ENCODE data around the gene GIGYF1.

The GIGYF1 gene

DNA sequence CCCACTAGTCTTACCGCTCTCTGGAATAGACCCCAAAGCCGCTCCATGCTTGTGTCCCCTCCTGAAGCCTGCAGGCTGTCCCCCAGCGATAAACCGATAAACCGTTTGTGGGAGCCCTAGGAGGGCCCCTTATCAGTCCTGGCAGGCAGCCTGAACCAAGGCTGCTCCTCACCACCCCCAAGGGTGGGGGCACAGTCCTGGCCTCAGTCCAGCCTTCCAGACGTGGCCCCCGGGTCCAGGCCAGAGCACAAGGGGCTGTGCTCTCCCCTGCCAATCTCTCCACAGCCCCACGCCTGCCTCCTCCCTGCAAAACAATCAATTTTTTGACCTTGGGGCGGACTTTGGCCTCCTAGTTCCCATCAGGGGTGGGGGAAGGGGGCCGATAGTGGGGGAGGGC, 52.6 kb downstream of the GIGYF1 start, which contains the start of gene TFR2:
Gene TFR2, minus strand, starts transcription at position 90 of the 397 bp plus-strand sequence. Its CDS starts 43 bp downstream, at position 47.
- TF ChIP-seq, protein P1, sequence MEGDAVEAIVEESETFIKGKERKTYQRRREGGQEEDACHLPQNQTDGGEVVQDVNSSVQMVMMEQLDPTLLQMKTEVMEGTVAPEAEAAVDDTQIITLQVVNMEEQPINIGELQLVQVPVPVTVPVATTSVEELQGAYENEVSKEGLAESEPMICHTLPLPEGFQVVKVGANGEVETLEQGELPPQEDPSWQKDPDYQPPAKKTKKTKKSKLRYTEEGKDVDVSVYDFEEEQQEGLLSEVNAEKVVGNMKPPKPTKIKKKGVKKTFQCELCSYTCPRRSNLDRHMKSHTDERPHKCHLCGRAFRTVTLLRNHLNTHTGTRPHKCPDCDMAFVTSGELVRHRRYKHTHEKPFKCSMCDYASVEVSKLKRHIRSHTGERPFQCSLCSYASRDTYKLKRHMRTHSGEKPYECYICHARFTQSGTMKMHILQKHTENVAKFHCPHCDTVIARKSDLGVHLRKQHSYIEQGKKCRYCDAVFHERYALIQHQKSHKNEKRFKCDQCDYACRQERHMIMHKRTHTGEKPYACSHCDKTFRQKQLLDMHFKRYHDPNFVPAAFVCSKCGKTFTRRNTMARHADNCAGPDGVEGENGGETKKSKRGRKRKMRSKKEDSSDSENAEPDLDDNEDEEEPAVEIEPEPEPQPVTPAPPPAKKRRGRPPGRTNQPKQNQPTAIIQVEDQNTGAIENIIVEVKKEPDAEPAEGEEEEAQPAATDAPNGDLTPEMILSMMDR (IDR thresholded peaks at IDR 0.05; ENCODE audit: insufficient read depth, low read length, missing control alignments), result no peak
- DNase-seq (ENCODE audit: low read depth, low spot score), result no peak
- H3K4me3 ChIP-seq (ENCODE audit: low read depth, low read length), result no peak within 1 kb of the TSS
- ChIA-PET CTCF (no interaction called here), POLR2A (no interaction called here)

DNA sequence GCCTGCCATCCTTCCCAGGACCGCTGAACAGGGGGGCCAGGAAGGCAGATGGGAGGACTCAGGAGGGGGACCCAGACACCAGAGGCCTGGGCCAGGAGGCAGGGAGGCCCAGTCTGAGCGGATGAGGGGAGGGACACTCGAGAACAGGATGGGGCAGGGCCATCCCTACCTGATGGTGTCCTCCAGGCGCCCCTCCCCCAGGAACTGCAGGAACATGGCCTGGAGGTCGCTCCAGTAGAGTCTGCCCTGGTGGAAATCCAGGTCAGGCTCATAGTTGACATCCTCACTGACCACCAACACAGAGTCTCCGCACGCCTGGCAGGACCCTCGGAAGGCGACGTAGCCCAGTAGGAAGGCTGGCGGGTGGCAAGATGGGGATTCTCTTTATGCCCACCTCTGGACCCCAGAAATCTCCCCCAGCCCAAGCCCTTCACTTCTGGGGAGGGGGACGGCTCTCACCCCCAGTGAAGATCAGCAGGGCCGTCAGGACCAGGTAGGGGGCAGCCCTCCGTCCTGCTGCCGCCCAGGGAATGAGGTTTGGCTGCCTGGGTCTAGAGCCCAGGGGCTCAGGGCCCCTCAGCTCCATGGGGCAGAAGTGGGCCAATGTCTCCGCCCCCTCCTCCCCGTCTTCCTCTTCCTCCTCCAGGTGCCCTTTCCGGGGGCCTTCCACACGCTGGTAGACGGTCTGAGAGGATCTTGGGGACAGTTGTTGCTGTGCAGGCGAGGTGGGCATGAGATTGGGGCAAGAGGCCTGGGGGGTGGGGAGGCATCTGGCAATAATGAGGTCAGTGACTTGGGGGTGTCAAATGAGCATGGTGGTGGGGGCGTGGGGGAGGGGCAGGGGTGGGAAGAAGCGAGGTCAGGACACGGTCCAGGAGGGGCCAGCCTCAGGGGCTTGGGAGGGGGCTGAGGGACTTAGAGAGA, 53.3 kb downstream of the GIGYF1 start:
- CTCF ChIA-PET, result no interaction called here
- POLR2A ChIA-PET, result no interaction called here
- no peak overlapping the region for H3K4me3 ChIP-seq (ENCODE audit: low read depth, low read length)
- DNase-seq (ENCODE audit: low read depth, low spot score), result no peak
- TF ChIP-seq, protein P1 (IDR thresholded peaks at IDR 0.05; ENCODE audit: insufficient read depth, low read length, missing control alignments), result no peak

DNA sequence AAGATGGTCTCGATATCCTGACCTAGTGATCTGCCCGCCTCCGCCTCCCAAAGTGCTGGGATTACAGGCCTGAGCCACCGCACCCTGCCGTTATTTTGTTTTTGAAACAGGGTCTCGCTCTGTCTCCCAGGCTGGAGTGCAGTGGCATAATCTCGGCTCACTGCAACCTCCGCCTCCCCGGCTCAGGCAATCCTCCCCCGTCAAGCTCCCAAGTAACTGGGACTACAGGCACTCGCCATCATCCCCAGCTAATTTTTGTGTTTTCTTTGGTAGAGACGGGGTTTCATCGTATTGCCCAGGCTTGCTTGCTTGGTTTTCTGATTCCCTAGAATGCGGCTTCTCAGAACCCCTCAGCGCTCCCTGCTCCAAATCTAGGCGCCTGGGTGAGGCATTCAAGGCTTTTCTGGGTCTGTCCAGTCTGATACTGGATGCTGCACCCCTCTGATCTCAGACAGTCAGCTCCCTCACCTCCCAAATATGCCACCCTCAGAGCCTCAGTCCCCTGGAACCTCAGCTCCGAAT, 54.0 kb downstream of the GIGYF1 start:
- TF ChIP-seq, protein P1 (IDR thresholded peaks at IDR 0.05; ENCODE audit: insufficient read depth, low read length, missing control alignments), result no peak
- H3K4me3 ChIP-seq (ENCODE audit: low read depth, low read length), result no peak overlapping the region
- DNase-seq (ENCODE audit: low read depth, low spot score), result no peak
- POLR2A ChIA-PET, result no interaction called here
- CTCF ChIA-PET, result no interaction called here

DNA sequence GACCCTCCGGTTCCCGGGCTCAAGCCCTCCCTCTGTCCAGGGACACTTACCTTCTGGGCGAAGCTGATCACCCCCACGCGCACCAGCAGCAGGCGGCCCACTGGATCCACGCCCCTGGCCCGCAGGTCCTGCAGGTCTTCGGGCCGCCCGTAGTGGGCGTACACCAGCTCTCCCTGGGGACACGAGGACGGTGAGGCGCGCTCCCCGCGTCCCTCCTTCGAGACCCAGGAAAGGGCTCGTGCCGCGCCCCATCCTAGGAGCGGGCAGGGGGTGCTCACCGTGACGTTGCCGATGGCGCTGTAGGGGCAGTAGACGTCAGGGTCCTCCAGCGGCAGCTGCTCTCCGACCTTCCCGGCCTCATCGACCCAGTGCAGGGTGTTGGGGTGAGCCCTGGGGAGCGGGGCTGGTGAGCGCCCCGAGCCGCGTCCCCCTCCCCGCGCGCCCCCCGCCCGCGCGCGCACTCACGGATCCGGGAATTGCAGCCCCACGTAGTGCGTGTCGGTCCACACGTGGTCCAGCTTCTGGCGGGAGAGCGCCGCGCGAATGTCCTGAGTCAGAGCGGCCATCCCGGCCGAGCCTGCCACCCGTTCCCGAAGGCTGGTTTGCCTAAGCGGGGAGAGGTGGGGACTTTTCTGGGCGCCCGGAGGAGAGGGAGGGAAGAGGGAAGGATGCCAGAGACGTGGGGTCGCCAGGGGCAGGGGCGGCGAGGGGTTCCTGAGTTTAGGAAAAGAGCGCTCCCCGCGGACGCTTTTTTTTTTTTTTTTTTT, 60.9 kb downstream of the GIGYF1 start:
- CTCF ChIA-PET, result interaction anchor here (0.9 to 1.4 kb wide), 11 partner anchors 13 to 164 kb away, joined by 3 to 8 read pairs (median 3); partner anchors contain the start of genes FBXO24 and GNB2
- DNase-seq (ENCODE audit: low read depth, low spot score), result no peak
- peak overlapping the region; percentile 53 for H3K4me3 ChIP-seq (ENCODE audit: low read depth, low read length)
- TF ChIP-seq, protein P1 (IDR thresholded peaks at IDR 0.05; ENCODE audit: insufficient read depth, low read length, missing control alignments), result peak; percentile 45
- POLR2A ChIA-PET, result interaction anchor here (0.6 to 0.8 kb wide), 2 partner anchors 15 to 30 kb away, joined by 3 read pairs; no protein-coding TSS in a partner anchor

DNA sequence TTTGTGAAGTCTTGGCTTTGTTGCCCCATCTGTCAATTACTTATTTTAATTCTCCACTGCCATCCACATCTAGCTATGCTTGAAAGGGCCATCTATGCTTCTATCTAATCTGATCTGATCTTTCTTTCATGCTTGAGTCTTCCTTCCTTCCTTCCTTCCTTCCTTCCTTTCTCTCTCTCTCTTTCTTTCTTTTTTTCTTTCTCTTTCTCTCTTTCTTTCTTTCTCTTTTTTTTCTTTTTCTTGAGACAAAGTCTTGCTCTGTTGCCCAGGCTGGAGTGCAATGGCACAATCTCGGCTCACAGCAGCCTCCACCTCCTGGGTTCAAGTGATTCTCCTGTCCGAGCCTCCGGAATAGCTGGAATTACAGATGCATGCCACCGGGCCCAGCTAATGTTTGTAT, 64.0 kb downstream of the GIGYF1 start:
- H3K4me3 ChIP-seq (ENCODE audit: low read depth, low read length), result no peak overlapping the region
- CTCF ChIA-PET, result interaction anchor here (0.8 to 2.3 kb wide), 5 partner anchors 10 to 148 kb away, joined by 3 to 7 read pairs (median 7); no protein-coding TSS in a partner anchor
- TF ChIP-seq, protein P1 (IDR thresholded peaks at IDR 0.05; ENCODE audit: insufficient read depth, low read length, missing control alignments), result no peak
- DNase-seq (ENCODE audit: low read depth, low spot score), result no peak
- POLR2A ChIA-PET, result no interaction called here
